ENCODE results near the gene SRRM4. TPM values are rescaled to one million over a fixed set of nuclear protein-coding genes. Genes with fewer than 3 reads are reported as not detected.

The SRRM4 gene
- total and polyA plus RNA-seq, 2 donors (not counting 1 experiment from before 2014, with no cell fraction given) = not detected

DNA sequence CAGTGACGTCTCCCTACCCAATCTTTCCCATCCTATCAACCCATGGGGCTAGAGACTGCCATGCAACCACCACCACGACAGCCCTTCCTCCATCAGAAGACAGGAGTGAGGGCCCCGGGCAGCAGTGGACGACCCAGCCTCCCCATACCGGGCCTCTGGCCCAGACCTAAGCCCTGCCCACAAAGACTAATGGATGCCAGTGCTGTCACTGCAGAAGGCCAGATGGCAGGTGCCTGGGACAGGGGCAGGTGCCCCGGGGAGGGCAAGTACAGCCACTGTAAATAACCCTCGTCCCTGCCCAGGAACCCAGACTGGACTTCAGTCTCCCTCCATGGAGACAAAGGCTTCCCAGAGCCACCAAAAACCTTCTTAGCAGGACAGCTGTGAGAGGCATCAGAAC, 177.1 kb downstream of the SRRM4 start:
- TF ChIP-seq, protein P1, sequence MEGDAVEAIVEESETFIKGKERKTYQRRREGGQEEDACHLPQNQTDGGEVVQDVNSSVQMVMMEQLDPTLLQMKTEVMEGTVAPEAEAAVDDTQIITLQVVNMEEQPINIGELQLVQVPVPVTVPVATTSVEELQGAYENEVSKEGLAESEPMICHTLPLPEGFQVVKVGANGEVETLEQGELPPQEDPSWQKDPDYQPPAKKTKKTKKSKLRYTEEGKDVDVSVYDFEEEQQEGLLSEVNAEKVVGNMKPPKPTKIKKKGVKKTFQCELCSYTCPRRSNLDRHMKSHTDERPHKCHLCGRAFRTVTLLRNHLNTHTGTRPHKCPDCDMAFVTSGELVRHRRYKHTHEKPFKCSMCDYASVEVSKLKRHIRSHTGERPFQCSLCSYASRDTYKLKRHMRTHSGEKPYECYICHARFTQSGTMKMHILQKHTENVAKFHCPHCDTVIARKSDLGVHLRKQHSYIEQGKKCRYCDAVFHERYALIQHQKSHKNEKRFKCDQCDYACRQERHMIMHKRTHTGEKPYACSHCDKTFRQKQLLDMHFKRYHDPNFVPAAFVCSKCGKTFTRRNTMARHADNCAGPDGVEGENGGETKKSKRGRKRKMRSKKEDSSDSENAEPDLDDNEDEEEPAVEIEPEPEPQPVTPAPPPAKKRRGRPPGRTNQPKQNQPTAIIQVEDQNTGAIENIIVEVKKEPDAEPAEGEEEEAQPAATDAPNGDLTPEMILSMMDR (conservative IDR thresholded peaks at IDR 0.05 in 1 of 2, IDR thresholded peaks at IDR 0.05 in 1 of 2; ENCODE audit: low read depth in 1 of 2, low read length in 2 of 2) = no peak
- TF ChIP-seq EZH2 (IDR thresholded peaks at IDR 0.05; ENCODE audit: low read length, missing control alignments) = no peak
- no peak overlapping the region for H3K27ac ChIP-seq (ENCODE audit: insufficient read depth, low read length)
- H3K27me3 ChIP-seq (ENCODE audit: control insufficient read depth, insufficient read depth, low read length) = no peaks in the 10 kb centered on the region
- no peaks in the 10 kb centered on the region for H3K9me3 ChIP-seq (ENCODE audit: control insufficient read depth, insufficient read depth, low read depth, low read length)
- no peak overlapping the region for H3K9ac ChIP-seq (ENCODE audit: insufficient read depth, low read length)
- H3K36me3 ChIP-seq (ENCODE audit: control insufficient read depth, insufficient read depth, low read length) = no peaks in the 10 kb centered on the region
- no peak overlapping the region for H3K4me3 ChIP-seq (replicated peaks in 1 of 4; ENCODE audit: control extremely low read depth in 1 of 4, insufficient read depth in 1 of 4, low read depth in 3 of 4, low read length in 4 of 4)
- no peaks in the 10 kb centered on the region for H4K20me1 ChIP-seq (ENCODE audit: control insufficient read depth, extremely low read depth, insufficient read depth, low read length)
- H3K4me2 ChIP-seq (ENCODE audit: extremely low read depth, insufficient read depth, low read length) = no peak overlapping the region
- H3K79me2 ChIP-seq (ENCODE audit: control insufficient read depth, insufficient read depth, low read length) = no peaks in the 10 kb centered on the region
- no peaks in the 10 kb centered on the region for H3K4me1 ChIP-seq (ENCODE audit: control insufficient read depth, extremely low read depth, insufficient read depth, low read length)
- no peak overlapping the region for H2AFZ ChIP-seq (ENCODE audit: low read length)
- DNase-seq (ENCODE audit: low read depth in 2 of 2) = no peak

DNA sequence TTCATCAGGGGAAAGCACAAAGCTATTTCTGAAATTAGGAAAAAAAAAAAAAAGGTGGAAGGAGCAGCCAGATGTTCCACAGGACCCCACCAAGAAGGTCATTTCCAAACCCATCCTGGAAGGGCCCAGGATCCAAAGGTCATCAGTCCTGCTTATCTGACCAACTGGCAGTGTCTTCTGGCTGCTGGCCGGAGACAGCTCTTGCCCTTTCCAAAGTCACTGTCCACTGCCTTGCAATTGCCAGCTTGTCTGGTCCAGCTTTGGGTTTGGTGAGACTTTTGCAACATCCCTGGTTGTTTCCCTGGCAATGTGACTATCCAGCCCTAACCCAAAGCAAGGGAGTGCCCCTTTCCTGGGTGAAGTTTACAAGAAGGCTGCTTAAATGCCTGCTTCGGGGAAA, 178.5 kb downstream of the SRRM4 start:
- DNase-seq (ENCODE audit: low read depth in 2 of 2) = no peak
- Histone ChIP-seq H3K27me3 (ENCODE audit: control insufficient read depth, insufficient read depth, low read length) (no peaks in the 10 kb centered on the region), H3K4me1 (ENCODE audit: control insufficient read depth, extremely low read depth, insufficient read depth, low read length) (no peaks in the 10 kb centered on the region), H3K79me2 (ENCODE audit: control insufficient read depth, insufficient read depth, low read length) (no peaks in the 10 kb centered on the region), H3K27ac (ENCODE audit: insufficient read depth, low read length) (no peak overlapping the region), H3K4me3 (replicated peaks in 1 of 4; ENCODE audit: control extremely low read depth in 1 of 4, insufficient read depth in 1 of 4, low read depth in 3 of 4, low read length in 4 of 4) (no peak overlapping the region), H3K9ac (ENCODE audit: insufficient read depth, low read length) (no peak overlapping the region), H3K4me2 (ENCODE audit: extremely low read depth, insufficient read depth, low read length) (no peak overlapping the region), H3K9me3 (ENCODE audit: control insufficient read depth, insufficient read depth, low read depth, low read length) (no peaks in the 10 kb centered on the region), H3K36me3 (ENCODE audit: control insufficient read depth, insufficient read depth, low read length) (no peaks in the 10 kb centered on the region), H2AFZ (ENCODE audit: low read length) (no peak overlapping the region), H4K20me1 (ENCODE audit: control insufficient read depth, extremely low read depth, insufficient read depth, low read length) (no peaks in the 10 kb centered on the region)
- TF ChIP-seq, protein P1 (conservative IDR thresholded peaks at IDR 0.05 in 1 of 2, IDR thresholded peaks at IDR 0.05 in 1 of 2; ENCODE audit: low read depth in 1 of 2, low read length in 2 of 2) = no peak
- no peak for TF ChIP-seq EZH2 (IDR thresholded peaks at IDR 0.05; ENCODE audit: low read length, missing control alignments)

DNA sequence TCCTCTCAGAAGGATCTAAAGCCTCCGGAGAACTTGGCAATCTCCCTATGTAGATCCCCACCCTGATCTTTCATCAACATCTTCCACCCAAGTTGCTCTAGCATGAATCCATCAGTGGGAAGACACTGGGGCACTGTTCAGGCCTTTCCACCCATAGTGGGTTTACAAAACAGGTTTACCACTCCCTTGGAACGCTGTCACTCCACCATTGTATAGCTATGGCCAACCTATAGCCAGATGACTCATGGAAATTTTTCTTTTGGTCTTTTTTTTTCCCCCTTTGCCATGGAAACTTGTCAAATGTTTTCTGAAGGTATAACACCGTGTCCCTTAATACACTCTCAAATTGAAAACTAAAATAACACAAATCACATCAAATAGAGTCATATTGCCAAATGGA, 186.6 kb downstream of the SRRM4 start:
- no peaks in the 10 kb centered on the region for H3K9me3 ChIP-seq (ENCODE audit: control insufficient read depth, insufficient read depth, low read depth, low read length)
- no peaks in the 10 kb centered on the region for H4K20me1 ChIP-seq (ENCODE audit: control insufficient read depth, extremely low read depth, insufficient read depth, low read length)
- TF ChIP-seq, protein P1 (conservative IDR thresholded peaks at IDR 0.05 in 1 of 2, IDR thresholded peaks at IDR 0.05 in 1 of 2; ENCODE audit: low read depth in 1 of 2, low read length in 2 of 2) = no peak
- no peak for TF ChIP-seq EZH2 (IDR thresholded peaks at IDR 0.05; ENCODE audit: low read length, missing control alignments)
- H2AFZ ChIP-seq (ENCODE audit: low read length) = no peak overlapping the region
- no peak overlapping the region for H3K27ac ChIP-seq (ENCODE audit: insufficient read depth, low read length)
- no peak overlapping the region for H3K4me2 ChIP-seq (ENCODE audit: extremely low read depth, insufficient read depth, low read length)
- no peak overlapping the region for H3K4me3 ChIP-seq (replicated peaks in 1 of 4; ENCODE audit: control extremely low read depth in 1 of 4, insufficient read depth in 1 of 4, low read depth in 3 of 4, low read length in 4 of 4)
- H3K4me1 ChIP-seq (ENCODE audit: control insufficient read depth, extremely low read depth, insufficient read depth, low read length) = no peaks in the 10 kb centered on the region
- peaks cover 3% of the 10 kb centered on the region for H3K27me3 ChIP-seq (ENCODE audit: control insufficient read depth, insufficient read depth, low read length)
- no peaks in the 10 kb centered on the region for H3K36me3 ChIP-seq (ENCODE audit: control insufficient read depth, insufficient read depth, low read length)
- no peaks in the 10 kb centered on the region for H3K79me2 ChIP-seq (ENCODE audit: control insufficient read depth, insufficient read depth, low read length)
- no peak for DNase-seq (ENCODE audit: low read depth in 2 of 2)
- no peak overlapping the region for H3K9ac ChIP-seq (ENCODE audit: insufficient read depth, low read length)
